GM21515 (cell line): Measurements from ENCODE around the gene KRT27.
A peak's percentile ranks its signal among the peaks of the same experiment; 100 is the strongest.
"Not testable (repeated sequence)": the region's sequence is repeated elsewhere in the genome, so short reads cannot be mapped to it uniquely, and the experiment has no call there.

ENCODE experiments used
- ATAC-seq: cut with Tn5 transposase; IDR thresholded peaks from one replicate; pipeline ENCODE4 v1.9.1; 2021; ENCODE audit not compliant: unreplicated experiment

The KRT27 gene

DNA sequence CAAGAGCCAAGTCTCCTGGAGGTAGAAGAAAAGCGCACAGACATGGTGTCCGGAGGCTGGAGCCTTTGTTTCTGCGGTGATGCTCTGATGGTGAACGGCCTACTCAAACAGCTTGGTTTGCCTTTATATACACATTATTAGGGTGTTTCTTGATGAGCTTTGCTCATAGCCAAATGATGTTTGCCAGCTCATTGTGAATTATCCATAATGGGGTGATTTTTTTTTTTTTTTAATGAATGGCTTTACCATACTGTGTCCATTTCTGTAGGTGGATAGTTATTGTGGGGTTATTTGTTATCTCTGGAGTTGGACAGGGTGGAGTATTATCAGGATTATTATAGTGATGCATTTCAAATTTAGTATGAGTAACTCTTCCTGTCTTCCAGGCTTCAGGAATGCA, at the start of gene KRT27:
KRT27 (minus strand) TSS at position 101 of the 400 bp plus-strand sequence; CDS start at position 44, 57 bp downstream.
- ATAC-seq, result no peak

DNA sequence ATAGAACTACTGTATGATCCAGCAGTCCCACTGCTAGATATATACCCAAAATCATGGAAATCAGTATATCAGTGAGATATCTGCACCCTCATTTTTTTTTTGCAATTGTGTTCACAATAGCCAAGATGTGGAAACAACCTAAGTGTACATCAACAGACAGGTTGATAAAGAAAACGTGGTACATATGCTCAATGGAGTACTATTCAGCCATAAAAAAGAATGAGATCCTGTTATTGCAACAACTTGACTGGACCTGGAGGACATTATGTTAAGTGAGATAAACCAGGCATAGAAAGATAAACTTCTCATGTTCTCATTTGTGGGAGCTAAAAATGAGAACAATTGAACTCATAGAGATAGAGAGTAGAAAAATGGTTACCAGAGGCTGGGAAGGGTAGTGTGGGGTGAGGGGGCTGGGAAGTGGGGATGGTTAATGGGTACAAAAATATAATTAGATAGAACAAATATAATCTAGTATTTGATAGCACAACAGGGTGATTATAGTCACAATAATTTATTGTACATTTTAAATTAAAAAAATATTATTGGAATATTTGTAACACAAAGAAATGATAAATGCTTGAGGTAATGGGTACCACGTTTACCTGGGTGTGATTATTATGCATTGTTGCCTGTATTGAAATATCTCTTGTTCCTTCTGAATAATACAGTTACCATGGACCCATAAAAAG, 47.9 kb upstream of the KRT27 start:
- no peak for ATAC-seq

- no peak for ATAC-seq
Measured at GRCh38 chr17:40828454-40829044, 46.2 kb upstream of the KRT27 start.

DNA sequence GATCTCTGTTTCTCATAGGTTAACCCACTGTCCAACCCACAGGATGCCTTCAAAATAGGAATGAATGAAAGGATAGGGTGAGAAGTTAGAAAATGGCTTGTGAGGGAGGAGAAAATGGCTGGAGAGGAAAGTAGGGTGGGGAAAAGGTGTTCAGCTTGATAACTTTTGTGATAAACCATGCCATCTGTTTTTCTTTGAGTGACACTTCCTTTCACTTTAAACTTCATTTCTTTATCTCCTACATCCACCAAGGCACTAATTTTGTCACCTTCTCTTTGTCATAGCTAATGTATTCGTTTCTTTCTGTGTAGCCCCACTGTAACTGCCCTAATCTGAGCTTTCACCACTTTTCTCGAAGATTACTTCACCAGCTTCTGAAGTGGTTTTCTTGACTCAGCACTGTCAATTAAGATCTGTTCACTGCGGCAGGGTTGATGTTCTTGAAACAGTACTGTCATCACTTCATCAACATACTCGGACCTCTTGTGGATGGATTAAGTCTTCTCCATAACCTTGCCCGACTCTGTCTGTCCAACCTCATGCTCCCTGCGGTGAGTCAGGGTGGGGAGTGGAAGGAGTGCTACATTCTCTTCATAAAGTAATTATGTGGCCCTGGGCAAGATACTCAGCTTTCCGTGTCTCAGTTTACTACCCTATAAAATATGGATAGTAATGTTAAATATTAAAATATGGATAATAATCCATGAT, 45.5 kb upstream of the KRT27 start:
- no peak for ATAC-seq

DNA sequence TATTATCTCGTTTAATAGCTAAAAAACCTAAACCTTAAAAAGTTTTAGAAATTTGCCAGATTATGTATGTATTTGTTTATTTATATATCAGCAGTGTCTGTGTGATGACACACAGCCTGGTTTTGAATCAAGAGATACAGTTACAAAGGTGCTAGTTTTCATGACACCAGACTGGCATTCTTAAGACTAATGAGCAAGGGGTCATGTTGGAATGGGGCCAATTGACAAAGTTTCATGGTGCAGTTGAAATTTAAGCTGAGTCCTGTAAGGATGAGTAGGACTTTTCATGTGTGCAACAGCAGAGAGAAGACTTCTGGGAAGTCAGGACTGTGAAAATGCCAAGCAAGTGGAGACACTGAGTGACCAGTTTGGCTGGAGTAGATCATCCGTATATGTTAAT, 43.2 kb upstream of the KRT27 start:
- no peak for ATAC-seq

- ATAC-seq, result no peak
Measured at GRCh38 chr17:40824015-40824832, 41.9 kb upstream of the KRT27 start.

GRCh38 chr17:40822132-40822812, 39.9 kb upstream of the KRT27 start, which contains the start of gene KRT10:
TSS of gene KRT10 (minus strand) at chr17:40822614. CDS start at chr17:40822585, 29 bp downstream.
- ATAC-seq, result no peak

DNA sequence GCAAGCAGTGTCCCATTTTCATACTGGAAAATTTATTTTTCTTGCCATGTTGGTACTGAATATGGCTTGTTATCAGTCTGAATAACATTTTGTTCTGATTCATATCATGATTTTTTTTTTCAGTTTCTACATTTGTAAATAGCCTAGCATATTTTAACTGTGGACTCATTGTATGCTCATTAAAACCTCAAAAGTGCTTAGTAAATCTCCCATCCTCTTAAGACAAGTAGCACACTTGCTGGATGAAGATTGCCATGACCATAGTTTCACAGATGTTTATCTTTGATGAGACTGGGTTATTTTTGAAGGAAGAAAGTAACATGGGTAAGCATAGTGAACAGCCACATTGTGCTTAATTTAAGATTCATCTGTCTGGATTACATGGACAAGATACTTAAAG, 39.2 kb upstream of the KRT27 start:
- ATAC-seq, result no peak

GRCh38 chr17:40820228-40820838, 38.0 kb upstream of the KRT27 start:
- no peak for ATAC-seq

DNA sequence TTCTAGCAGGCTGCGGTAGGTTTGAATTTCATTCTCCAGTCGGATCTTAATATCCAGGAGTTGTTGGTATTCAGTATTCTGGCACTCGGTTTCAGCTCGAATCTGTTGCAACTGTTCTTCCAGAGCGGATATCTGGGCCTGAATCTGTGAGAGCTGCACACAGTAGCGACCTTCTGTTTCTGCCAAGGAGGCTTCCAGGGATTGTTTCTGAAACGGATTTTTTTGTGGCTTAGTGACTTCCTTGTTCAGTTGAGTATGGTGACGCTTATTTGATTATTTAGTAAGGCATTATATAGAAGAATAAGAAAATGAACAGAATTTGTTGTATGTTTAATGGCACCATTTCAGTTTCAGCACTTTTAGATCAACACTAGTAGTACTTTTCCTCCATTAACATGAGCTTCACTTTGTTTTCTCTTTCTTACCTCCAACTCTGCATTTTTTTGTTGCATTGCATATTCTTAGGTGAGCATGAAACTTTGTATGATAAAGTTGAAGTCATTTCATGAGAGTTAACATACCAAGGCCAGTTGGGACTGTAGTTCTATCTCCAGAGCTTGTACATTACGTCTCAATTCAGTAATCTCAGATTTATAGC, 37.3 kb upstream of the KRT27 start:
- ATAC-seq, result no peak

- ATAC-seq, result peak; percentile 86
Measured at GRCh38 chr17:40818733-40819527, 36.6 kb upstream of the KRT27 start.

DNA sequence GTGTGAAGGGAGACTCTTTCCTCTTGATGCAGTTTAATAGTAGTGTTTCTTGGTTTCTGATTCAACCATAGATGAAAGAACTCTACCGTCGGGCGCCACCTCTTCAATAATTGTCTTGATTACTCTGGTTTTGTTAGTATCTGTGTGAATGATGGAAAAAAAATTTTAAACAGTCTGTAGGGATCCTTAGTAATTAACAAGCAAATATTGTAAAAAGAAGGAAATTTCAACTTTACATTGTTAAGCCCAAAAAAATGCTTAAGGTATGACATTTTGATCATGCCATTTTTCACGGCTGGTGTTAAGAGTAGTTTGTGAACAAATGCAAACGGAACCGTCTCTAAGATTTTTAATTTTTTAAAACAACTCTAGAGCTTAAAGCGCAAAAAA, 36.0 kb upstream of the KRT27 start:
- ATAC-seq, result no peak

DNA sequence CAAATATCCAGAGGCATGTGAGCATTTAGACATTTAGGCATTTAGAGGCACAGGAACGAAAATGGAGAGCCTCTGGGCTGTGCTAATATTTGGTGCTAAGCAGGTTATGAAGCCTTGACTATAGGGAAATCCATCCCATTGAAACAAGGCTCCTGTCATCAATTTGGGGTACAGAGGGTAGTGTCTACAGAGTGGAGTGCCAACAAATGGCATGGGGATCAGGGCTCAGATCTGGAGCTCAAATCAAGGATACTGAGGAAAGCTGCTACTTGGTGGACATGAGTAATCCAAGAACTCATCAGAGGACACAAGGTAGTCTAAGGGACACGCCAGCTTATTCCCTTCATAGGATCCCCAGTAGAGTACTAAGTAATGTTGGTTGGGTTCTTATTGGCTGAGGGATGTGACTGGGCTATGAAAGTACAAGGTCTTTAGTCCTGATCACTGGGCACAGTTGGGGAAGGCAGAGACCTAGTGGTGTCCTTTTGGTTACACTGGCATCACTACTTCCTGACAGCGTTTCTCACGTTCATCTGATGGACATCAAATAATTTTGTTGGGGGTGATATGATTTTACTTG, 34.8 kb upstream of the KRT27 start:
- no peak for ATAC-seq

GRCh38 chr17:40816569-40816968, 34.2 kb upstream of the KRT27 start:
- ATAC-seq, result no peak

GRCh38 chr17:40815381-40815780, 33.0 kb upstream of the KRT27 start:
- no peak for ATAC-seq

GRCh38 chr17:40814657-40815056, 32.3 kb upstream of the KRT27 start:
- not testable (repeated sequence) for ATAC-seq

- ATAC-seq, result no peak
Measured at GRCh38 chr17:40813804-40814203, 31.5 kb upstream of the KRT27 start.

DNA sequence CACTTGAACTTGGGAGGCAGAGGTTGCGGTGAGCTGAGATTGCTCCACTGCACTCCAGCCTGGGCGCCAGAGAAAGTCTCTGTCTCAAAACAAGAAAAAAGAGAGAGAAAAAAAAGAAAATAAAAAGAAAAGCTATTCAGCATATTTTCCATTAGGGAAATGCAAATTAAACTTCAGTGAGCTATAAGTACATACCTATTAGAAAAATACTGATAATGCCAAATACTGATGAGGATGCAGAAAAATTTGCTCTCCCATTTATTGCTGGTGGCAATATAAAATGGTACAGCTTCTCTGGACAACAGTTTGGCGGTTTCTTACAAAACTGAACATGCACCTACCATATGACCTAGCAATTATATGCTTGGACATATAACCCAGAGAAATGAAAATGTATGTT, 30.3 kb upstream of the KRT27 start:
- ATAC-seq, result no peak

- ATAC-seq, result no peak
Measured at GRCh38 chr17:40810494-40810893, 28.1 kb upstream of the KRT27 start.
